Measurements from ENCODE around the gene SLC37A3. TPM values are rescaled to one million over a fixed set of nuclear protein-coding genes. Genes with fewer than 3 reads are reported as not detected.

The SLC37A3 gene
- total and polyA plus RNA-seq, 8 donors = 6.3 to 141 (median 55.2) TPM

GRCh38 chr7:140317999-140318398, 80.3 kb downstream of the SLC37A3 start:
- no peak overlapping the region for H3K4me3 ChIP-seq
- no peak for TF ChIP-seq POLR2A (IDR thresholded peaks at IDR 0.05)
- no peak for TF ChIP-seq POLR2AphosphoS5 (IDR thresholded peaks at IDR 0.05)
- no peak for TF ChIP-seq CTCF (IDR thresholded peaks at IDR 0.05)
- TF ChIP-seq EP300 (IDR thresholded peaks at IDR 0.05) = no peak
- no peaks in the 10 kb centered on the region for H3K9me3 ChIP-seq
- H3K27me3 ChIP-seq = no peaks in the 10 kb centered on the region
- no peaks in the 10 kb centered on the region for H3K36me3 ChIP-seq
- H3K27ac ChIP-seq = no peak overlapping the region
- no peak for DNase-seq
- 93 to 97% (median 94%) methylated on average over 7 of the region's 7 CpGs for WGBS, 5 donors
- peaks cover 22 to 45% (median 33%) of the 10 kb centered on the region in 4 donors for H3K4me1 ChIP-seq
- intact Hi-C loops (cut with DNase I; ENCODE audit: low total_unique reads) = no loop called here

GRCh38 chr7:140317597-140317996, 80.7 kb downstream of the SLC37A3 start:
- DNase-seq = no peak
- no peaks in the 10 kb centered on the region for H3K27me3 ChIP-seq
- no peaks in the 10 kb centered on the region for H3K9me3 ChIP-seq
- intact Hi-C loops (cut with DNase I; ENCODE audit: low total_unique reads) = no loop called here
- H3K4me3 ChIP-seq = no peak overlapping the region
- no peaks in the 10 kb centered on the region for H3K36me3 ChIP-seq
- H3K4me1 ChIP-seq = peaks cover 22 to 42% (median 31%) of the 10 kb centered on the region in 4 donors
- peak overlapping the region in 2 of 5 donors; percentile 89 to 93 for H3K27ac ChIP-seq
- TF ChIP-seq EP300 (IDR thresholded peaks at IDR 0.05) = no peak
- WGBS, 5 donors = 86 to 92% (median 89%) methylated on average over 4 of the region's 4 CpGs

- Histone ChIP-seq H3K4me3 (peak overlapping the region; percentile 6 to 29 (median 23)), H3K27ac (peak overlapping the region; percentile 69 to 93 (median 85)), H3K4me1 (peaks cover 22 to 40% (median 30%) of the 10 kb centered on the region in 4 donors), H3K27me3 (no peaks in the 10 kb centered on the region), H3K36me3 (no peaks in the 10 kb centered on the region), H3K9me3 (peaks cover 0 to 7% (median 2%) of the 10 kb centered on the region in 4 donors)
- WGBS, 5 donors = 8 to 22% (median 14%) methylated on average over 7 of the region's 7 CpGs
- intact Hi-C loops (cut with DNase I; ENCODE audit: low total_unique reads) = no loop called here
- TF ChIP-seq POLR2AphosphoS5 (IDR thresholded peaks at IDR 0.05) = peak in 2 of 3 donors; percentile 29 to 77
- no peak for TF ChIP-seq POLR2A (IDR thresholded peaks at IDR 0.05)
- no peak for TF ChIP-seq CTCF (IDR thresholded peaks at IDR 0.05)
- DNase-seq = peak; percentile 81 to 89
Measured at GRCh38 chr7:140316165-140316661, 82.1 kb downstream of the SLC37A3 start.

GRCh38 chr7:140315498-140316164, 82.7 kb downstream of the SLC37A3 start:
- H3K27ac ChIP-seq = peak overlapping the region; percentile 69 to 93 (median 85)
- no peak for TF ChIP-seq POLR2AphosphoS5 (IDR thresholded peaks at IDR 0.05)
- TF ChIP-seq CTCF (IDR thresholded peaks at IDR 0.05) = no peak
- TF ChIP-seq EP300 (IDR thresholded peaks at IDR 0.05) = no peak
- TF ChIP-seq POLR2A (IDR thresholded peaks at IDR 0.05) = no peak
- no peak for DNase-seq
- no peaks in the 10 kb centered on the region for H3K36me3 ChIP-seq
- intact Hi-C loops (cut with DNase I; ENCODE audit: low total_unique reads) = no loop called here
- no peaks in the 10 kb centered on the region for H3K27me3 ChIP-seq
- 29 to 45% (median 35%) methylated on average over 15 of the region's 15 CpGs for WGBS, 5 donors
- H3K9me3 ChIP-seq = peaks cover 0 to 7% (median 2%) of the 10 kb centered on the region in 4 donors
- H3K4me1 ChIP-seq = peaks cover 24 to 44% (median 30%) of the 10 kb centered on the region in 4 donors
- H3K4me3 ChIP-seq = peak overlapping the region; percentile 6 to 29 (median 23)
